Caki2 (cell line): ENCODE results near the gene TENT5C. TPM values are rescaled to one million over a fixed set of nuclear protein-coding genes. Genes with fewer than 3 reads are reported as not detected.

Experiments
- DNase-seq: peaks from one replicate; pipeline ENCODE4 v3.0.0-alpha.2; 2015; ENCODE audit warnings: low read depth
- in situ Hi-C: cut with HindIII; loops from 2 replicates; pipeline ENCODE4 v1.10.0; 2016; ENCODE audit warnings: low sequenced_read_pairs, low pct_unique_long_range_greater_than_20kb, mixed read lengths
- total RNA-seq: library from RNA; depleted of rRNA; stranded (reverse); fragments of >200 nt; shearing (Covaris generic); gene quantifications from 2 replicates; pipeline ENCODE4 v1.2.3, GENCODE V29; 2014; ENCODE audit warnings: low replicate concordance

The TENT5C gene
- total RNA-seq, 1 experiment from 2014 or later, result 0.07 TPM

- in situ Hi-C loops, result no loop called here
- DNase-seq, result no peak
Measured at GRCh38 chr1:117641536-117641935, 35.7 kb downstream of the TENT5C start.

GRCh38 chr1:117642963-117643362, 37.1 kb downstream of the TENT5C start:
- DNase-seq, result no peak

GRCh38 chr1:117643601-117644000, 37.8 kb downstream of the TENT5C start:
- in situ Hi-C loops, result no loop called here
- DNase-seq, result no peak

More at GRCh38 chr1:117642963-117643362, 37.1 kb downstream of the TENT5C start:
- in situ Hi-C loops, result no loop called here

GRCh38 chr1:117644696-117645311, 39.0 kb downstream of the TENT5C start:
- in situ Hi-C loops, result no loop called here

GRCh38 chr1:117645343-117645742, 39.5 kb downstream of the TENT5C start:
- in situ Hi-C loops, result no loop called here
- no peak for DNase-seq

More at GRCh38 chr1:117644696-117645311, 39.0 kb downstream of the TENT5C start:
- no peak for DNase-seq

- in situ Hi-C loops, result no loop called here
Measured at GRCh38 chr1:117646007-117646811, 40.4 kb downstream of the TENT5C start.

GRCh38 chr1:117646956-117647355, 41.1 kb downstream of the TENT5C start:
- DNase-seq, result no peak
- in situ Hi-C loops, result no loop called here

More at GRCh38 chr1:117646007-117646811, 40.4 kb downstream of the TENT5C start:
- DNase-seq, result no peak

GRCh38 chr1:117648015-117648414, 42.2 kb downstream of the TENT5C start:
- DNase-seq, result no peak
- in situ Hi-C loops, result no loop called here

- no peak for DNase-seq
- in situ Hi-C loops, result no loop called here
Measured at GRCh38 chr1:117650840-117651568, 45.2 kb downstream of the TENT5C start.

GRCh38 chr1:117651616-117652015, 45.8 kb downstream of the TENT5C start:
- no peak for DNase-seq
- in situ Hi-C loops, result no loop called here

- no peak for DNase-seq
- in situ Hi-C loops, result no loop called here
Measured at GRCh38 chr1:117652421-117652820, 46.6 kb downstream of the TENT5C start.

GRCh38 chr1:117653195-117653594, 47.3 kb downstream of the TENT5C start:
- DNase-seq, result no peak
- in situ Hi-C loops, result no loop called here

- in situ Hi-C loops, result no loop called here
- DNase-seq, result no peak
Measured at GRCh38 chr1:117653732-117654492, 48.1 kb downstream of the TENT5C start.

GRCh38 chr1:117654493-117655219, 48.8 kb downstream of the TENT5C start:
- DNase-seq, result no peak
- in situ Hi-C loops, result no loop called here

GRCh38 chr1:117655220-117655577, 49.4 kb downstream of the TENT5C start:
- no peak for DNase-seq
- in situ Hi-C loops, result no loop called here

- DNase-seq, result no peak
Measured at GRCh38 chr1:117656202-117656641, 50.4 kb downstream of the TENT5C start.

GRCh38 chr1:117657031-117657430, 51.2 kb downstream of the TENT5C start:
- no peak for DNase-seq
- in situ Hi-C loops, result no loop called here

More at GRCh38 chr1:117656202-117656641, 50.4 kb downstream of the TENT5C start:
- in situ Hi-C loops, result no loop called here
